ENCODE measurements around the gene CCNJL.
A peak's percentile ranks its signal among the peaks of the same experiment; 100 is the strongest.

CCNJL gene

GRCh38 chr5:160287378-160288051 is 24.8 kb downstream of the CCNJL start:
- no peak for TF ChIP-seq CTCF (IDR thresholded peaks at IDR 0.05; ENCODE audit: low read depth, low read length)
- H3K4me3 ChIP-seq (replicated peaks in 1 of 2; ENCODE audit: low read depth in 2 of 2, low read length in 2 of 2): no peak overlapping the region
- peak in 1 of 2 donors; percentile 59 for DNase-seq (ENCODE audit: low read depth in 2 of 2)

GRCh38 chr5:160286947-160287346 is 25.4 kb downstream of the CCNJL start:
- no peak for DNase-seq (ENCODE audit: low read depth in 2 of 2)
- H3K4me3 ChIP-seq (replicated peaks in 1 of 2; ENCODE audit: low read depth in 2 of 2, low read length in 2 of 2): no peak overlapping the region

GRCh38 chr5:160285316-160285715 is 27.0 kb downstream of the CCNJL start:
- DNase-seq (ENCODE audit: low read depth in 2 of 2): no peak
- no peak overlapping the region for H3K4me3 ChIP-seq (replicated peaks in 1 of 2; ENCODE audit: low read depth in 2 of 2, low read length in 2 of 2)
- TF ChIP-seq CTCF (IDR thresholded peaks at IDR 0.05; ENCODE audit: low read depth, low read length): no peak

More at GRCh38 chr5:160286947-160287346, 25.4 kb downstream of the CCNJL start:
- no peak for TF ChIP-seq CTCF (IDR thresholded peaks at IDR 0.05; ENCODE audit: low read depth, low read length)

- H3K4me3 ChIP-seq (replicated peaks in 1 of 2; ENCODE audit: low read depth in 2 of 2, low read length in 2 of 2): no peak overlapping the region
- DNase-seq (ENCODE audit: low read depth in 2 of 2): no peak
- no peak for TF ChIP-seq CTCF (IDR thresholded peaks at IDR 0.05; ENCODE audit: low read depth, low read length)
These were observed 28.0 kb downstream of the CCNJL start for GRCh38 chr5:160284291-160284873.

GRCh38 chr5:160281275-160281674 is 31.1 kb downstream of the CCNJL start:
- no peak for TF ChIP-seq CTCF (IDR thresholded peaks at IDR 0.05; ENCODE audit: low read depth, low read length)
- DNase-seq (ENCODE audit: low read depth in 2 of 2): no peak
- H3K4me3 ChIP-seq (replicated peaks in 1 of 2; ENCODE audit: low read depth in 2 of 2, low read length in 2 of 2): no peak overlapping the region

- no peak overlapping the region for H3K4me3 ChIP-seq (replicated peaks in 1 of 2; ENCODE audit: low read depth in 2 of 2, low read length in 2 of 2)
- no peak for TF ChIP-seq CTCF (IDR thresholded peaks at IDR 0.05; ENCODE audit: low read depth, low read length)
- no peak for DNase-seq (ENCODE audit: low read depth in 2 of 2)
These were observed 31.8 kb downstream of the CCNJL start for GRCh38 chr5:160280384-160281095.
